ENCODE data around the gene MARK1. TPM values are rescaled to one million over a fixed set of nuclear protein-coding genes. Genes with fewer than 3 reads are reported as not detected.

Gene MARK1
- total and polyA plus RNA-seq, 9 of the 15 experiments (the other 6 are each of a cell fraction or from before 2014, with no cell fraction given), result not detected

DNA sequence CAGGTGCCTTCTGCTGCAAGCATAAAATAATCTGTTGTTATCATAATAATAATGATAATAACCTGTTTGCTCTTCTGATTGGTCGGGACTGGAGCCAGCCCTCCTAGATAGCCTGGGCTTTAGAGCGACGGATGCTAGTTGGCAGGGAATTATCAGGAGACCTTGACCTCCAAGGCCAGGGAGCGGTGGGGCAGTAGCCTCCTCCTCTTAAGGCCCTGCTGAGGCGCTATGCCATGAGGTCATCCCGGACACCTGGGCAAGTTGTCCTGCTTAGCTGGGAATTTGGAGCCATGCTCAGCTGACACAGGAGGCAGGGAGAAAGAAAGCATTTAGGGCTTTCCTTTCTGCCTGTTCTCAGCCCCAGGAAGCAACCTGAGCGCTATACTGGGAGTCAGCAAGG is 177.8 kb downstream of the MARK1 start:
- Histone ChIP-seq H4K20me1 (replicated peaks; ENCODE audit: control insufficient read depth, insufficient read depth, low read length) (no peaks in the 10 kb centered on the region), H3K4me1 (replicated peaks in 1 of 2; ENCODE audit: control insufficient read depth in 2 of 2, insufficient read depth in 2 of 2, low read length in 2 of 2) (no peaks in the 10 kb centered on the region), H3K27ac (ENCODE audit: extremely low read depth, low read depth, low read length) (no peak overlapping the region), H3K79me2 (ENCODE audit: control insufficient read depth, insufficient read depth, low read length) (no peaks in the 10 kb centered on the region), H3K36me3 (ENCODE audit: control insufficient read depth, insufficient read depth, low read length) (no peaks in the 10 kb centered on the region), H3K4me3 (no peak overlapping the region), H3K9ac (ENCODE audit: insufficient read depth in 1 of 2, low read depth in 2 of 2, low read length in 2 of 2) (no peak overlapping the region), H3K4me2 (ENCODE audit: insufficient read depth, low read length) (no peak overlapping the region), H3K27me3 (ENCODE audit: control insufficient read depth in 2 of 2, insufficient read depth in 2 of 2, low read length in 2 of 2) (peaks cover 4 to 28% of the 10 kb centered on the region in 2 experiments; a peak in 3 of 5 replicates), H3K9me1 (ENCODE audit: control insufficient read depth, insufficient read depth, low read length) (no peaks in the 10 kb centered on the region), H3K9me3 (replicated peaks; ENCODE audit: control insufficient read depth, insufficient read depth, low read depth, low read length) (no peaks in the 10 kb centered on the region), H2AFZ (ENCODE audit: low read depth, low read length) (no peak overlapping the region)
- intact Hi-C loops (cut with micrococcal nuclease), result no loop called here
- WGBS (ENCODE audit: insufficient coverage, low coverage, missing lambda C conversion rate), result under 1% methylated on average over 7 of the region's 7 CpGs
- no peak for FAIRE-seq
- in situ Hi-C loops (cut with MboI), result no loop called here
- no peak for DNase-seq (ENCODE audit: extremely low read depth in 1 of 4, low spot score in 3 of 4)
- BruUV-seq (replicated peaks), result no TSS peak
- ChIA-PET POLR2A (no interaction called here), CTCF (ENCODE audit: low intra/inter-chr PET ratio) (no interaction called here)
- ATAC-seq, result no peak
- TF ChIP-seq AFF4 (CRISPR knock-in tag; IDR thresholded peaks at IDR 0.05), result no peak
- TF ChIP-seq, protein P1, sequence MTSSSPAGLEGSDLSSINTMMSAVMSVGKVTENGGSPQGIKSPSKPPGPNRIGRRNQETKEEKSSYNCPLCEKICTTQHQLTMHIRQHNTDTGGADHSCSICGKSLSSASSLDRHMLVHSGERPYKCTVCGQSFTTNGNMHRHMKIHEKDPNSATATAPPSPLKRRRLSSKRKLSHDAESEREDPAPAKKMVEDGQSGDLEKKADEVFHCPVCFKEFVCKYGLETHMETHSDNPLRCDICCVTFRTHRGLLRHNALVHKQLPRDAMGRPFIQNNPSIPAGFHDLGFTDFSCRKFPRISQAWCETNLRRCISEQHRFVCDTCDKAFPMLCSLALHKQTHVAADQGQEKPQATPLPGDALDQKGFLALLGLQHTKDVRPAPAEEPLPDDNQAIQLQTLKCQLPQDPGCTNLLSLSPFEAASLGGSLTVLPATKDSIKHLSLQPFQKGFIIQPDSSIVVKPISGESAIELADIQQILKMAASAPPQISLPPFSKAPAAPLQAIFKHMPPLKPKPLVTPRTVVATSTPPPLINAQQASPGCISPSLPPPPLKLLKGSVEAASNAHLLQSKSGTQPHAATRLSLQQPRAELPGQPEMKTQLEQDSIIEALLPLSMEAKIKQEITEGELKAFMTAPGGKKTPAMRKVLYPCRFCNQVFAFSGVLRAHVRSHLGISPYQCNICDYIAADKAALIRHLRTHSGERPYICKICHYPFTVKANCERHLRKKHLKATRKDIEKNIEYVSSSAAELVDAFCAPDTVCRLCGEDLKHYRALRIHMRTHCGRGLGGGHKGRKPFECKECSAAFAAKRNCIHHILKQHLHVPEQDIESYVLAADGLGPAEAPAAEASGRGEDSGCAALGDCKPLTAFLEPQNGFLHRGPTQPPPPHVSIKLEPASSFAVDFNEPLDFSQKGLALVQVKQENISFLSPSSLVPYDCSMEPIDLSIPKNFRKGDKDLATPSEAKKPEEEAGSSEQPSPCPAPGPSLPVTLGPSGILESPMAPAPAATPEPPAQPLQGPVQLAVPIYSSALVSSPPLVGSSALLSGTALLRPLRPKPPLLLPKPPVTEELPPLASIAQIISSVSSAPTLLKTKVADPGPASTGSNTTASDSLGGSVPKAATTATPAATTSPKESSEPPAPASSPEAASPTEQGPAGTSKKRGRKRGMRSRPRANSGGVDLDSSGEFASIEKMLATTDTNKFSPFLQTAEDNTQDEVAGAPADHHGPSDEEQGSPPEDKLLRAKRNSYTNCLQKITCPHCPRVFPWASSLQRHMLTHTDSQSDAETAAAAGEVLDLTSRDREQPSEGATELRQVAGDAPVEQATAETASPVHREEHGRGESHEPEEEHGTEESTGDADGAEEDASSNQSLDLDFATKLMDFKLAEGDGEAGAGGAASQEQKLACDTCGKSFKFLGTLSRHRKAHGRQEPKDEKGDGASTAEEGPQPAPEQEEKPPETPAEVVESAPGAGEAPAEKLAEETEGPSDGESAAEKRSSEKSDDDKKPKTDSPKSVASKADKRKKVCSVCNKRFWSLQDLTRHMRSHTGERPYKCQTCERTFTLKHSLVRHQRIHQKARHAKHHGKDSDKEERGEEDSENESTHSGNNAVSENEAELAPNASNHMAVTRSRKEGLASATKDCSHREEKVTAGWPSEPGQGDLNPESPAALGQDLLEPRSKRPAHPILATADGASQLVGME (CRISPR knock-in tag; IDR thresholded peaks at IDR 0.05), result no peak
- TF ChIP-seq, protein P2, sequence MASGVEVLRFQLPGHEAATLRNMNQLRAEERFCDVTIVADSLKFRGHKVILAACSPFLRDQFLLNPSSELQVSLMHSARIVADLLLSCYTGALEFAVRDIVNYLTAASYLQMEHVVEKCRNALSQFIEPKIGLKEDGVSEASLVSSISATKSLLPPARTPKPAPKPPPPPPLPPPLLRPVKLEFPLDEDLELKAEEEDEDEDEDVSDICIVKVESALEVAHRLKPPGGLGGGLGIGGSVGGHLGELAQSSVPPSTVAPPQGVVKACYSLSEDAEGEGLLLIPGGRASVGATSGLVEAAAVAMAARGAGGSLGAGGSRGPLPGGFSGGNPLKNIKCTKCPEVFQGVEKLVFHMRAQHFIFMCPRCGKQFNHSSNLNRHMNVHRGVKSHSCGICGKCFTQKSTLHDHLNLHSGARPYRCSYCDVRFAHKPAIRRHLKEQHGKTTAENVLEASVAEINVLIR (CRISPR knock-in tag; IDR thresholded peaks at IDR 0.05), result no peak
- no peak for TF ChIP-seq SMARCC2 (IDR thresholded peaks at IDR 0.05; ENCODE audit: low read depth)
- no peak for TF ChIP-seq NCOR1 (IDR thresholded peaks at IDR 0.05)
- no peak for TF ChIP-seq GABPB2 (CRISPR knock-in tag; conservative IDR thresholded peaks at IDR 0.05)
- TF ChIP-seq ZNF41 (CRISPR knock-in tag; conservative IDR thresholded peaks at IDR 0.05), result no peak
- no peak for TF ChIP-seq ZC3H11A (IDR thresholded peaks at IDR 0.05; ENCODE audit: low read depth, low read length)
- TF ChIP-seq ZBTB7A (IDR thresholded peaks at IDR 0.05; ENCODE audit: borderline replicate concordance, control insufficient read depth, low read depth, low read length), result no peak

Measured in K562 (cell line).